Sciatic nerve (tissue), 2 donors: ENCODE measurements around the gene IGF1. TPM values are rescaled to one million over a fixed set of nuclear protein-coding genes. Genes with fewer than 3 reads are reported as not detected.
"Not testable (repeated sequence)": the region's sequence is repeated elsewhere in the genome, so short reads cannot be mapped to it uniquely, and the experiment has no call there.

Experiments used
- ATAC-seq: fragments of 200-7000 bp; cut with Tn5 transposase; one replicate; pipeline ENCODE4 v1.9.1; 2020; ENCODE audit warnings: mild to moderate bottlenecking, moderate library complexity
- DNase-seq: peaks from one replicate; pipeline ENCODE4 v3.0.0-alpha.2; 2020; ENCODE audit warnings: low spot score
- intact Hi-C: fragments of 100-400 bp; cut with DNase I; formaldehyde crosslinking; loops from one replicate; pipeline ENCODE4 v1.14.2; 2022
- total RNA-seq: library from RNA; stranded (reverse); fragmentation: NEBNext Ultra II Directional; extraction: Animal tissue kit (Norgen Biotek cat#: 25700); gene quantifications from one replicate; pipeline ENCODE4 v1.2.1, GENCODE V29; 2021
- donor health status: DM: no; HTN: no; CAD: no.
- donor health status: DM: no; HTN: no; CAD: no.

Gene IGF1
- total RNA-seq, 1 donor from 2014 or later: 52.1 TPM

GRCh38 chr12:102356690-102357089, 123.7 kb downstream of the IGF1 start:
- DNase-seq: no peak
- intact Hi-C loops: no loop called here
- ATAC-seq: no peak

- intact Hi-C loops, DNase-seq, ATAC-seq: not testable (repeated sequence)
Observed at GRCh38 chr12:102354281-102354680, 126.1 kb downstream of the IGF1 start.

- DNase-seq (no peak), ATAC-seq (no peak)
- intact Hi-C loops: no loop called here
Observed at GRCh38 chr12:102351322-102351721, 129.0 kb downstream of the IGF1 start.

GRCh38 chr12:102350070-102350469, 130.3 kb downstream of the IGF1 start:
- DNase-seq (no peak), ATAC-seq (no peak)
- intact Hi-C loops: no loop called here

GRCh38 chr12:102349079-102349478, 131.3 kb downstream of the IGF1 start:
- ATAC-seq: no peak
- no peak for DNase-seq
- intact Hi-C loops: no loop called here

- ATAC-seq: no peak
- intact Hi-C loops: no loop called here
Observed at GRCh38 chr12:102347811-102348210, 132.6 kb downstream of the IGF1 start.

More at GRCh38 chr12:102347811-102348210, 132.6 kb downstream of the IGF1 start:
- no peak for DNase-seq
